ENCODE measurements around the gene ZNF816.
"Not testable (repeated sequence)": the region's sequence is repeated elsewhere in the genome, so short reads cannot be mapped to it uniquely, and the experiment has no call there.

Gene ZNF816

DNA sequence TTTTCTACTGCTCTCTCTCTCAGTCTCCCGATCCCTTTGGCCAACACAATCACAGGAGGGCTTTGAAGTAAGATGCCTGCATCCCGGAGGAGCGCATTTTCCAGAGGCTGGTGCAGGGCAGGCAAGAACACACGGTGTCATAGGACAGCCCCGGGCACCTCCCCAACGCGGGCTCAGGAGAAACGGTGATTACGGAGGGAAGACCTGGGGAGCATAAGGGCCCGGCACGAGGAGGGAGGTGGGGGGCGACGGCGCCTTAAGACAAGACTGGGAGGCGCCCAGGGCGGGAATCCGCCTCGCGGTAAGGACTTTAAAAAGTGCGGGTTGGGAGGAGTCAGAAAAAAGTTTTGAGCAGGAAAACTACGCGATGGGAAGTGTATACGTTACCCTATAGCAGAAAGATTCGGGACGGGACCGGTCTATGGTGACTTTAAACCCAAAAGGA is 20.7 kb downstream of the ZNF816 start:
- TF ChIP-seq, protein P1, sequence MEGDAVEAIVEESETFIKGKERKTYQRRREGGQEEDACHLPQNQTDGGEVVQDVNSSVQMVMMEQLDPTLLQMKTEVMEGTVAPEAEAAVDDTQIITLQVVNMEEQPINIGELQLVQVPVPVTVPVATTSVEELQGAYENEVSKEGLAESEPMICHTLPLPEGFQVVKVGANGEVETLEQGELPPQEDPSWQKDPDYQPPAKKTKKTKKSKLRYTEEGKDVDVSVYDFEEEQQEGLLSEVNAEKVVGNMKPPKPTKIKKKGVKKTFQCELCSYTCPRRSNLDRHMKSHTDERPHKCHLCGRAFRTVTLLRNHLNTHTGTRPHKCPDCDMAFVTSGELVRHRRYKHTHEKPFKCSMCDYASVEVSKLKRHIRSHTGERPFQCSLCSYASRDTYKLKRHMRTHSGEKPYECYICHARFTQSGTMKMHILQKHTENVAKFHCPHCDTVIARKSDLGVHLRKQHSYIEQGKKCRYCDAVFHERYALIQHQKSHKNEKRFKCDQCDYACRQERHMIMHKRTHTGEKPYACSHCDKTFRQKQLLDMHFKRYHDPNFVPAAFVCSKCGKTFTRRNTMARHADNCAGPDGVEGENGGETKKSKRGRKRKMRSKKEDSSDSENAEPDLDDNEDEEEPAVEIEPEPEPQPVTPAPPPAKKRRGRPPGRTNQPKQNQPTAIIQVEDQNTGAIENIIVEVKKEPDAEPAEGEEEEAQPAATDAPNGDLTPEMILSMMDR (IDR thresholded peaks at IDR 0.05; ENCODE audit: borderline replicate concordance, insufficient read depth, low read depth, low read length), result no peak
- peak overlapping the region; percentile 73 for H3K4me3 ChIP-seq (ENCODE audit: low read depth, low read length)

DNA sequence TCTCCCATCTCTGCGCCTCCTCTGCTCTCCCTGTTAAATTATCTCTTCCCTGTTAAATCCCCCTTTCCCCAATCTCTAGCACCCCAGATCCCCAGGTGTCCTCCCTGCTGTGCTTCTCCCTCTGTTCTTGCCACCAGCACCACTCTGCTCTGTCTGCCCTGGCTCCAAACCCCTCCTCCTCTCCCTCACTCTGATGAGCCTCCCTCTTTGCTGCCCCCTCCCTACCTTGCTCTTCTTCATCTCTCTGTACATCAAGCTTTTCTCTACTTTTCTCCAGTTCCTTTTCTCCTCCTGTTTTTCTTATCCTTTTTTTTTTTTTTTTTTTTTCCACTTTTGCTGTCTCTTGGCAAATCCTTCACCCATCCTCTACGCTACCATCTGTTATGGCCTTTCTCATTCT is 21.2 kb downstream of the ZNF816 start:
- peak overlapping the region; percentile 73 for H3K4me3 ChIP-seq (ENCODE audit: low read depth, low read length)

DNA sequence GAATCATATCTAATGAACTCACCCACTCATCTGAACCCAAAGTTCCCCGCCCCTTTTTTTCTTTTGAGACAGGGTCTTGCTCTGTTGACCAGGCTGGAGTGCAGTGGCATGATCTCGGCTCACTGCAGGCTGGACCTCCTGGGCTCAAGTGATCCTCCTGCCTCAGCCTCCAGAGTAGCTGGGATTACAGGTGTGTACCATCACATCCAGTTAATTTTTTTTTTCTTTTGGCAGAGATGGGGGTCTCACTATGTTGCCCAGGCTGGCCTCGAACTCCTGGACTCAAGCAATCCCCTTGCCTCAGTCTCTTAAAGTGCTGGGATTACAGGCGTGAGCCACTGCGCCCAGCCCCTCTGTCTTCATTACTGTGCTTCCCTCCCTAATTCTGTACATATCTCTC is 21.8 kb downstream of the ZNF816 start:
- not testable (repeated sequence) for H3K4me3 ChIP-seq (ENCODE audit: low read depth, low read length)

DNA sequence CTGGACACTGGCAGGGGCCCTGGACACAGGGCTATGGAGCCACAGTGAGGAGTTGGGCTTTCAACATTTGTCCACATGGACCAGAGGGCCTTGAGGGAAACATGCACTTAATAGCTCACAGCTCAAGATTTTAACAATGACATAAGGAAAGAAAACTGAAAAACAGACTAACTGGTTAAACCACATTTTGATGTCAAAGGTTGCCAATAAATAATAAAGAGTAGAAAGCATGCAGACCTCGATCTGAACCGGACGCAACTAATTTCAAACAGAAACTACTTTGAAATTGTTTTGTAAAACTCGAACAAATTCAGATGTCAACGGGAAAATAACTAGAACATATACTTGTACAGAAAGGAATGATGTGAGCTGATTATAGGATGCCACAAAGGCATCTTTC is 23.9 kb downstream of the ZNF816 start:
- no peak overlapping the region for H3K4me3 ChIP-seq (ENCODE audit: low read depth, low read length)
- TF ChIP-seq, protein P1 (IDR thresholded peaks at IDR 0.05; ENCODE audit: borderline replicate concordance, insufficient read depth, low read depth, low read length), result no peak

DNA sequence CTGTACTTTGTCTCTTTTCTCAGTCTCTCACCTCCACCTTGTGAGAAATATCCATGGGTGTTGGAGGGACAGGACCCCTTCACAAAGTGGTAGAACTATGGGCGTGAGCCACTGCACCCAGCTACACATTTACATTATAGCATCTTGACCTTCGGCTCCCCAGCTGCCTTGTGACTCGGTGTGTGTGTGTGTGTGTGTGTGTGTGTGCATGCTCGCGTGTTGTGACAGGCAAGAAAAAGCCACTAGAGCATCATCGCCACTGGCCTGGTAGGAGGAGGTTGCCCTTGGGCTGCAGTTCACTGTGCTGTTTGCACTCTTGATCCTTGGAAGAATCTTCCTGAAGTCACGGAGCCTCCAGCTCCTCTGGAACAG is 25.7 kb downstream of the ZNF816 start:
- TF ChIP-seq, protein P1 (IDR thresholded peaks at IDR 0.05; ENCODE audit: borderline replicate concordance, insufficient read depth, low read depth, low read length), result no peak
- H3K4me3 ChIP-seq (ENCODE audit: low read depth, low read length), result no peak overlapping the region

DNA sequence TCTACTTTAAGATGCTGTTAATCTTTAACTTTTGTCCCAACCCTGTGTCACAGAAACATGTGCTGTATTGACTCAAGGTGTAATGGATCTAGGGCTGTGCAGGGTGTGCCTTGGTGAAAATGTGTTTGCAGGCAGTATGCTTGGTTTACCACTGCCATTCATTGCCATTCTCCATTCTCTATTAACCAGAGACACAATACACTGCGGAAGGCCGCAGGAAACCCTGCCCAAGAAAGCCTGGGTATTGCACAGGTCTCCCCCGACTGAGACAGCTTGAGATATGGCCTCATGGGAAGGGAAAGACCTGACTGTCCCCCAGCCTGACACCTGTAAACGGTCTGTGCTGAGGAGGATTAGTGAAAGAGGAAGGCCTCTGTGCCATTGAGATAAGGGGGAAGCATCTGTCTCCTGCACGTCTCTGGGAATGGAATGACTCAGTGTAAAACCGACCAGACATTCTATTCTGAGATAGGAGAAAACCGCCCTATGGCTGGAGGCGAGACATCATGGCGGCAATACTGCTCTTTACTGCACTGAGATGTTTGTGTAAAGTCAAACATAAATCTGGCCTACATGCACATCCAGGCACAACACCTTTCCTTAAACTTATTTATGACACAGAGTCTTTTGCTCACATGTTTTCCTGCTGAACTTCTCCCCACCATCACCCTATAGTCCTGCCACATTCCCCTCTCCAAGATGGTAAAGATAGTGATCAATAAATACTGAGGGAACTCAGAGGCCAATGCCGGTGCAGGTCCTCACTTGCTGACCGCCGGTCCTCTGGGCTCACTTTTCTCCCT is 26.3 kb downstream of the ZNF816 start:
- no peak overlapping the region for H3K4me3 ChIP-seq (ENCODE audit: low read depth, low read length)
- TF ChIP-seq, protein P1 (IDR thresholded peaks at IDR 0.05; ENCODE audit: borderline replicate concordance, insufficient read depth, low read depth, low read length), result no peak

DNA sequence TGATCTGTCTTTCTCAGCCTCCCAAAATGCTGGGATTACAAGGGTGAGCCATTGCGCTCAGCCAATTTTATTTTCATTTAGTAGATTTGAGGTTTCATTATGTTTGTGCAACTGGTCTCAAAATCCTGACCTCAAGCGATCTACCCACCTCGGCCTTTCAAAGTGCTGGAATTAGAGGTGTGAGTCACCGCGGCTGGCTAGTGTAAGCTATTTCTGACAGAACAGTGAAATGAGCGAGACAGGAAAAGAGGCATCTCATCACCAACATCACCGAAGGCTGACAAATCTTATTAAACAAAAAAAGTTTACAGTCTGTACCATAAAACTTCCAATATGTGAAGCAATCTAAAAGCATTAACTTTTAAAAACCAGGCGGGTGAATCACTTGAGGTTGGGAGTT is 27.2 kb downstream of the ZNF816 start:
- no peak overlapping the region for H3K4me3 ChIP-seq (ENCODE audit: low read depth, low read length)
- TF ChIP-seq, protein P1 (IDR thresholded peaks at IDR 0.05; ENCODE audit: borderline replicate concordance, insufficient read depth, low read depth, low read length), result no peak

DNA sequence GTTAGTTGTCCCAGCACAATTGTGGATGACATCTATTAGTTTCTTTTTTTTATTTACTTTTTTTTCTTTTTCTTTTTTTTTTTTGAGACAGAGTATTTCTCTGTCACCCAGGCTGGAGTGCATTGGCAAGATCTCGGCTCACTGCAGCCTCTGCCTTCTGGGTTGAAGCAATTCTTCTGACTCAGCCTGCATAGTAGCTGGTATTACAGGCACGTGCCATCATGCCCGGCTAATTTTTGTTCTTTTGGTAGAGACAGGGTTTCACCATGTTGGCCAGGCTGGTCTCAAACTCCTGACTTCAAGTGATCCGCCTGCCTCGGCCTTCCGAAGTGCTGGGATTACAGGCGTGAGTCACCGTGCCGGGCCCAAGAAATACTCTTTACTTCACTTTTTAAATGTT is 38.0 kb downstream of the ZNF816 start:
- not testable (repeated sequence) for H3K4me3 ChIP-seq (ENCODE audit: low read depth, low read length)

All from GM12875 (cell line).